PC-3 (cell line): ENCODE results near the gene LIX1L. TPM values are rescaled to one million over a fixed set of nuclear protein-coding genes. Genes with fewer than 3 reads are reported as not detected.

ENCODE experiments used
- ATAC-seq: fragments of 200-7000 bp; cut with Tn5 transposase; 2 replicates; pipeline ENCODE4 v1.9.1; 2020; ENCODE audit warnings: mild to moderate bottlenecking, moderate library complexity
- BruUV-seq: library from RNA; stranded (reverse); fragments of 400-500 nt; replicated peaks from 2 replicates; lab custom pipeline; 2021; lab: Mats Ljungman, UMichigan
- CTCF ChIA-PET: fragments of 300-600 bp; sonication (Branson Sonifier 250); formaldehyde crosslinking; loops from one replicate; lab custom pipeline; 2022; ENCODE audit warnings: antibody characterized with exemption; lab: Charles Lee
- POLR2A ChIA-PET: fragments of 300-600 bp; sonication (Branson Sonifier 250); formaldehyde crosslinking; loops from one replicate; lab custom pipeline; 2022; ENCODE audit warnings: antibody characterized with exemption; ENCODE audit not compliant: unreplicated experiment; lab: Charles Lee
- DNase-seq: peaks from one replicate; pipeline ENCODE4 v3.0.0-alpha.2; 2015
- H2AFZ ChIP-seq: fragments of 300-600 bp; sonication (generic); 2 replicates; pipeline ENCODE4 v1.6.0; 2016; ENCODE audit warnings: antibody characterized with exemption, low read length
- H3F3A ChIP-seq: fragments of 300-600 bp; sonication (generic); one replicate; pipeline ENCODE4 v1.6.0; 2017; ENCODE audit warnings: antibody characterized with exemption, low read length, control low read depth, mild to moderate bottlenecking; ENCODE audit not compliant: unreplicated experiment
- H3K27ac ChIP-seq: fragments of 300-600 bp; sonication (generic); 2 replicates; pipeline ENCODE4 v1.5.1; 2016; ENCODE audit warnings: mild to moderate bottlenecking, low read length
- H3K27me3 ChIP-seq: fragments of 300-600 bp; sonication (generic); 2 replicates; pipeline ENCODE4 v1.6.1; 2016; ENCODE audit warnings: low read length, mixed read lengths
- H3K36me3 ChIP-seq: fragments of 300-600 bp; sonication (generic); 2 replicates; pipeline ENCODE4 v1.6.1; 2016; ENCODE audit warnings: low read depth, mixed run types, low read length, mixed read lengths
- H3K4me1 ChIP-seq: fragments of 300-600 bp; sonication (generic); 2 replicates; pipeline ENCODE4 v1.5.1; 2016; ENCODE audit warnings: low read length; ENCODE audit not compliant: insufficient read depth
- H3K4me2 ChIP-seq: fragments of 300-600 bp; sonication (generic); 2 replicates; pipeline ENCODE4 v1.6.0; 2016; ENCODE audit warnings: low read length
- H3K4me3 ChIP-seq: fragments of 300-600 bp; sonication (generic); 2 replicates; pipeline ENCODE4 v1.5.1; 2016; ENCODE audit warnings: mild to moderate bottlenecking, low read length, mixed read lengths
- H3K79me2 ChIP-seq: fragments of 300-600 bp; sonication (generic); 2 replicates; pipeline ENCODE4 v1.6.1; 2017; ENCODE audit warnings: low read length, mixed read lengths
- H3K9ac ChIP-seq: fragments of 300-600 bp; sonication (generic); 2 replicates; pipeline ENCODE4 v1.6.0; 2016; ENCODE audit warnings: mild to moderate bottlenecking, low read length
- H3K9me2 ChIP-seq: fragments of 300-600 bp; sonication (generic); replicated peaks from 2 replicates; pipeline ENCODE4 v1.6.1; 2016; ENCODE audit warnings: mixed run types, low read length, mixed read lengths
- H3K9me3 ChIP-seq: fragments of 300-600 bp; sonication (generic); 2 replicates; pipeline ENCODE4 v1.6.1; 2016; ENCODE audit warnings: low read length, mixed read lengths
- H4K20me1 ChIP-seq: fragments of 300-600 bp; sonication (generic); 2 replicates; pipeline ENCODE4 v1.6.1; 2016; ENCODE audit warnings: low read length, mixed read lengths
- EZH2 ChIP-seq: fragments of 300-600 bp; sonication (generic); IDR thresholded peaks from one replicate; pipeline ENCODE4 v1.6.1; 2017; ENCODE audit warnings: antibody characterized with exemption, mild to moderate bottlenecking, low read length; ENCODE audit not compliant: unreplicated experiment
- EZH2phosphoT487 ChIP-seq: fragments of 300-600 bp; sonication (generic); IDR thresholded peaks from 2 replicates; pipeline ENCODE4 v1.6.1; 2018; ENCODE audit warnings: mild to moderate bottlenecking, antibody characterized with exemption, low read length, borderline replicate concordance
- intact Hi-C: fragments of 100-400 bp; cut with micrococcal nuclease; formaldehyde crosslinking; loops from 2 replicates; pipeline ENCODE4 v1.9.0; 2023
- total RNA-seq: library from RNA; depleted of rRNA; stranded (reverse); fragments of >200 nt; gene quantifications from 2 replicates; pipeline ENCODE4 v1.2.3, GENCODE V29; 2014; rRNA removed
- TF ChIP-seq, protein P1 (sequence below): fragments of 300-600 bp; sonication (generic); conservative IDR thresholded peaks from 2 replicates; pipeline ENCODE4 v1.5.1; 2017; ENCODE audit warnings: antibody characterized with exemption, low read depth, mild to moderate bottlenecking, low read length

Gene LIX1L
- total RNA-seq, 1 experiment from 2014 or later: 12.5 TPM

- no peak within 1 kb of the TSS for H3K9ac ChIP-seq
- no TSS peak for BruUV-seq
Measured at GRCh38 chr1:145885738-145886287, 72.0 kb downstream of the LIX1L start, which contains the start of gene ANKRD35. TSS of gene ANKRD35 (minus strand) at chr1:145885866. CDS start at chr1:145885758, 108 bp downstream.

DNA sequence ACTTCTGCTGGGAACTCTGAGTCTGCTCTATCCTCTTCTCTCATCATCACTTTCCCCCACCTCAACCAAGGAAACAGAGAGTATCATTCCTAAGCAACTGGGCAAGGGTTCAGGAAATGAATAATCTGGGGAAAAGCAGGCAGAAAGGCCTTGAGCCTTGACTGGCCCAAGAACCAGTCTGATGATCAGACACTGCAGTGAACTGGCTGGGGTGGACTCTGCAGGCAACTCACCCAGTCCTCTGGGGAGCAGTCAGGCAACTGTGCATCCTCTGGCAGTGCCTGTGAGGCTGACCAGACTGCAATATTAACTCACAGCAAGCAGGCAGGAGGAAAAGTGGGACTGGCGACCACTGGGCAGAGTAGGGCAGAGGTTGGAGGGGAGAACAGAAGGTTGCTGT, 73.1 kb downstream of the LIX1L start:
- no peak overlapping the region for H2AFZ ChIP-seq

More at GRCh38 chr1:145885738-145886287, 72.0 kb downstream of the LIX1L start, which contains the start of gene ANKRD35:
- peak within 1 kb of the TSS; percentile 90 for H2AFZ ChIP-seq
- H3K9me2 ChIP-seq: no peaks in the 10 kb centered on the region
- H3K4me2 ChIP-seq: peak within 1 kb of the TSS; percentile 96
- peaks cover 4% of the 10 kb centered on the region for H3F3A ChIP-seq
- POLR2A ChIA-PET: interaction anchor here (0.6 kb wide), 1 partner anchor 41 kb away, joined by 3 read pairs; no protein-coding TSS in a partner anchor
- peak; percentile 84 for DNase-seq
- H3K79me2 ChIP-seq: no peaks in the 10 kb centered on the region
- no peak within 1 kb of the TSS for H3K27ac ChIP-seq
- peak within 1 kb of the TSS; percentile 75 for H3K4me3 ChIP-seq
- TF ChIP-seq EZH2phosphoT487: no peak
- no peak for TF ChIP-seq EZH2
- TF ChIP-seq, protein P1, sequence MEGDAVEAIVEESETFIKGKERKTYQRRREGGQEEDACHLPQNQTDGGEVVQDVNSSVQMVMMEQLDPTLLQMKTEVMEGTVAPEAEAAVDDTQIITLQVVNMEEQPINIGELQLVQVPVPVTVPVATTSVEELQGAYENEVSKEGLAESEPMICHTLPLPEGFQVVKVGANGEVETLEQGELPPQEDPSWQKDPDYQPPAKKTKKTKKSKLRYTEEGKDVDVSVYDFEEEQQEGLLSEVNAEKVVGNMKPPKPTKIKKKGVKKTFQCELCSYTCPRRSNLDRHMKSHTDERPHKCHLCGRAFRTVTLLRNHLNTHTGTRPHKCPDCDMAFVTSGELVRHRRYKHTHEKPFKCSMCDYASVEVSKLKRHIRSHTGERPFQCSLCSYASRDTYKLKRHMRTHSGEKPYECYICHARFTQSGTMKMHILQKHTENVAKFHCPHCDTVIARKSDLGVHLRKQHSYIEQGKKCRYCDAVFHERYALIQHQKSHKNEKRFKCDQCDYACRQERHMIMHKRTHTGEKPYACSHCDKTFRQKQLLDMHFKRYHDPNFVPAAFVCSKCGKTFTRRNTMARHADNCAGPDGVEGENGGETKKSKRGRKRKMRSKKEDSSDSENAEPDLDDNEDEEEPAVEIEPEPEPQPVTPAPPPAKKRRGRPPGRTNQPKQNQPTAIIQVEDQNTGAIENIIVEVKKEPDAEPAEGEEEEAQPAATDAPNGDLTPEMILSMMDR: no peak
- H4K20me1 ChIP-seq: no peaks in the 10 kb centered on the region
- no peaks in the 10 kb centered on the region for H3K27me3 ChIP-seq
- CTCF ChIA-PET: interaction anchor here (0.6 kb wide), 1 partner anchor 22 kb away, joined by 6 read pairs; no protein-coding TSS in a partner anchor
- no peaks in the 10 kb centered on the region for H3K36me3 ChIP-seq
- H3K9me3 ChIP-seq: no peaks in the 10 kb centered on the region
- H3K4me1 ChIP-seq: peaks cover 31% of the 10 kb centered on the region
- intact Hi-C loops: no loop called here
- peak; percentile 99 for ATAC-seq

More for the DNA sequence above, 73.1 kb downstream of the LIX1L start:
- Histone ChIP-seq H3K27me3 (no peaks in the 10 kb centered on the region), H3K4me1 (peaks cover 20% of the 10 kb centered on the region), H3K9me3 (no peaks in the 10 kb centered on the region), H4K20me1 (no peaks in the 10 kb centered on the region), H3K27ac (no peak overlapping the region), H3K36me3 (no peaks in the 10 kb centered on the region), H3K9ac (no peak overlapping the region), H3K4me2 (no peak overlapping the region), H3K4me3 (no peak overlapping the region), H3K9me2 (no peaks in the 10 kb centered on the region), H3K79me2 (no peaks in the 10 kb centered on the region), H3F3A (no peaks in the 10 kb centered on the region)
- ChIA-PET POLR2A (no interaction called here), CTCF (no interaction called here)
- TF ChIP-seq, protein P1: no peak
- no peak for TF ChIP-seq EZH2phosphoT487
- no peak for TF ChIP-seq EZH2
- BruUV-seq: no TSS peak
- intact Hi-C loops: no loop called here
- DNase-seq (no peak), ATAC-seq (no peak)

Other genes starting within 250 kb of the LIX1L start
- not detected in 2 replicates for gene CD160, start 238.5 kb downstream of the LIX1L start, total RNA-seq
- gene RNF115, start 133.9 kb downstream of the LIX1L start, total RNA-seq: 15.2 and 15.9 TPM in 2 replicates
- gene POLR3C, start 133.8 kb downstream of the LIX1L start, total RNA-seq: 35.8 and 41.5 TPM in 2 replicates
- 2.4 and 3.0 TPM in 2 replicates for gene NUDT17, start 112.4 kb downstream of the LIX1L start, total RNA-seq
- gene PIAS3, start 98.9 kb downstream of the LIX1L start, total RNA-seq: 25.2 and 27.2 TPM in 2 replicates
- gene ANKRD35, start 72.2 kb downstream of the LIX1L start, total RNA-seq: 0.07 and 0.40 TPM in 2 replicates
- 0.81 and 1.9 TPM in 2 replicates for gene ITGA10, start 48.0 kb downstream of the LIX1L start, total RNA-seq
- 27.4 and 31.3 TPM in 2 replicates for gene PEX11B, start 39.3 kb downstream of the LIX1L start, total RNA-seq
- gene RBM8A, start 30.5 kb downstream of the LIX1L start, total RNA-seq: 459 and 482 TPM in 2 replicates
- gene ANKRD34A, start 6.6 kb upstream of the LIX1L start, total RNA-seq: 0.29 and 2.8 TPM in 2 replicates
- gene POLR3GL, start 6.7 kb upstream of the LIX1L start, total RNA-seq: 3.7 and 8.4 TPM in 2 replicates
- 45.3 and 66.6 TPM in 2 replicates for gene TXNIP, start 38.6 kb upstream of the LIX1L start, total RNA-seq
- not detected in 2 replicates for gene HJV, start 63.7 kb upstream of the LIX1L start, total RNA-seq
- gene NBPF10, start 186.8 kb upstream of the LIX1L start, total RNA-seq: 1.4 and 1.5 TPM in 2 replicates